ENCODE measurements around the gene CLBA1. TPM values are rescaled to one million over a fixed set of nuclear protein-coding genes. Genes with fewer than 3 reads are reported as not detected.

CLBA1 gene
- total RNA-seq, 1 donor: 12.3 TPM

DNA sequence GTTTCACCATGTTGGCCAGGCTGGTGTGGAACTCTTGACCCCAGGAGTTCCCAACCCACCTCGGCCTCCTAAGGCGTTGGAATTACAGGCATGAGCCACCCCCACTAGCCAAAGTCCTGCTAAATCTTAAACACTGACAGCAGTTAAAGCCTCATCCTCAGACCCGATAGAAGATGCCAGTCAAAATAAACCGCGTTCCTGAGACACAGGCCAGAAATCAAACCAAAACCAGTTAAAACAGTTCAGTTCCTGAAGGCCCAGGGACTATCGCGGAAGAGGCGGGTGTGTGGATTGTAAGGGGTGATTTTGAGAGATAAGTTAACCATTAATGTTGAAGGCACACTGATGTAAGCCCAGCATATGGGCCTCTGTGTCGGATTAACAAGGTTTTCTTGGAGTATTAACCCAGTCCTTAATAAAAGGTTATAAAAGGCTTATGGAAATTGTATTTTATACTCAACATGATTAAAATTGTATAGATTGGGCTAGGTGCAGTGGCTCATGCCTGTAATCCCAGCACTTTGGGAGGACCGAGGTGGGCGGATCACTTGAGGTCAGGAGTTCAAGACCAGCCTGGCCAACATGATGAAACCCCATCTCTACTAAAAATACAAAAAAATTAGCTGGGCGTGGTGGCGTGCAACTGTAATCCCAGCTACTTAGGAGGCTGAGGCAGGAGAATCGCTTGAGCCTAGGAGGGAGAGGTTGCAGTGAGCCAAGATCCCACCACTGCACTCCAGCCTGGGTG is 54.0 kb downstream of the CLBA1 start:
- Histone ChIP-seq H3K27ac (ENCODE audit: low read depth, low read length) (no peak overlapping the region), H3K79me2 (ENCODE audit: insufficient read depth, low read length) (no peaks in the 10 kb centered on the region), H4K20me1 (ENCODE audit: insufficient read depth, low read length) (no peaks in the 10 kb centered on the region), H3K27me3 (ENCODE audit: insufficient read depth, low read length) (no peaks in the 10 kb centered on the region), H3K9me3 (ENCODE audit: low read depth, low read length) (no peaks in the 10 kb centered on the region), H3K4me3 (ENCODE audit: insufficient read depth, low read length) (no peak overlapping the region), H3K4me2 (ENCODE audit: insufficient read depth, low read length) (peak overlapping the region; percentile 43), H2AFZ (ENCODE audit: low read length) (peak overlapping the region; percentile 88), H3K36me3 (ENCODE audit: insufficient read depth, low read length) (no peaks in the 10 kb centered on the region), H3K4me1 (ENCODE audit: insufficient read depth, low read length) (no peaks in the 10 kb centered on the region)
- no peak for TF ChIP-seq CTCF (IDR thresholded peaks at IDR 0.05; ENCODE audit: extremely low read depth, low read depth, low read length)
- peak; percentile 26 for DNase-seq (ENCODE audit: insufficient read length, low spot score, missing footprints)

DNA sequence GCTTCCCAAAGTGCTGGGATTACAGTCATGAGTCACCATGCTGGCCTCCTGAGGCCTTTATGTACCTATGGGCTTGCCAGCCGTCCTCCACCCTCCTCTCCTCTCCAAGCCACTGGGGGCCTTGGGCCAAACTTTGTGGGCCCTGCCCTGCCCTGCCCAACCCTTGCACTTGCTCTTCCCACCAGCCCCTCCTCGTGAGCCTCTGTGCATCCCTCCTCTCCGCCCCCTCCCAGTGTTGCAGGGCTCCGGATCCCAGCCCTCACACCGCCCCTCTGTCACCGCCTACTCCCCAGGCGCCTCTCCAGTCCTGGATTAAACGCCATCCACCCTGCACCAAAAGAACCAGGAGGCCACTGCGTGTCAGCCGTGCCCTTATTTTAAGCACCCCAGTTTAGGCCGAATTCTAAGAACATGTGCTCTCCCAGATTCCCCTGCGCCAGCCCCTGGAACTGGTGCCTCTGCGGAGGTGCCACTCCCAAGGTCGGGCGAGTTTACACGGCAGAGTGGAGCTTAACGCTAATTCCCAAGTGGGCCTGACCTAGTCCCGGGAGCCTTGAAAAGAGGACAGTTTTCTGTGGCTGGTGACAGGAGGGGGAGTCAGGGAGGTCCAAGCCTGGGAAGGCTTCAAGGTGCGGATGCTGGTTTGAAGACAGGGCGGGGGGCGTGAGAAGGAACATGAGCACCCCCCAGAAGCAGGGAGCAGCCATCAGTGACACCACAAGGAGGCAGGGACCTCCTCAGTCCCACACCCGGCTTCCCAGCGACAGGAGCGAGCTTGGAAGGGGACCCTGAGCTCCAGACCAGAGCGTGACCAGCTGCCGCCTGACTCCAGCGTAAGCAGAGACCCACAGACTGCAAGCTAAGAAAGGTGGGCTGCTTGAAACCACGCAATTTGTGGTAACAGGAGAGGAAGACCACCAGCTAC is 56.5 kb downstream of the CLBA1 start:
- Histone ChIP-seq H2AFZ (ENCODE audit: low read length) (no peak overlapping the region), H3K4me2 (ENCODE audit: insufficient read depth, low read length) (no peak overlapping the region), H3K4me3 (ENCODE audit: insufficient read depth, low read length) (no peak overlapping the region), H3K36me3 (ENCODE audit: insufficient read depth, low read length) (no peaks in the 10 kb centered on the region), H3K9me3 (ENCODE audit: low read depth, low read length) (no peaks in the 10 kb centered on the region), H3K79me2 (ENCODE audit: insufficient read depth, low read length) (no peaks in the 10 kb centered on the region), H4K20me1 (ENCODE audit: insufficient read depth, low read length) (no peaks in the 10 kb centered on the region), H3K27ac (ENCODE audit: low read depth, low read length) (no peak overlapping the region), H3K27me3 (ENCODE audit: insufficient read depth, low read length) (no peaks in the 10 kb centered on the region), H3K4me1 (ENCODE audit: insufficient read depth, low read length) (no peaks in the 10 kb centered on the region)
- peak; percentile 71 for DNase-seq (ENCODE audit: insufficient read length, low spot score, missing footprints)
- TF ChIP-seq CTCF (IDR thresholded peaks at IDR 0.05; ENCODE audit: extremely low read depth, low read depth, low read length): no peak

- peak; percentile 73 for DNase-seq (ENCODE audit: insufficient read length, low spot score, missing footprints)
- Histone ChIP-seq H3K27me3 (ENCODE audit: insufficient read depth, low read length) (no peaks in the 10 kb centered on the region), H3K4me1 (ENCODE audit: insufficient read depth, low read length) (no peaks in the 10 kb centered on the region), H3K27ac (ENCODE audit: low read depth, low read length) (no peak overlapping the region), H4K20me1 (ENCODE audit: insufficient read depth, low read length) (no peaks in the 10 kb centered on the region), H3K4me2 (ENCODE audit: insufficient read depth, low read length) (no peak overlapping the region), H3K79me2 (ENCODE audit: insufficient read depth, low read length) (no peaks in the 10 kb centered on the region), H2AFZ (ENCODE audit: low read length) (no peak overlapping the region), H3K9me3 (ENCODE audit: low read depth, low read length) (no peaks in the 10 kb centered on the region), H3K4me3 (ENCODE audit: insufficient read depth, low read length) (no peak overlapping the region), H3K36me3 (ENCODE audit: insufficient read depth, low read length) (no peaks in the 10 kb centered on the region)
- no peak for TF ChIP-seq CTCF (IDR thresholded peaks at IDR 0.05; ENCODE audit: extremely low read depth, low read depth, low read length)
These were observed 57.2 kb downstream of the CLBA1 start for GRCh38 chr14:105042813-105043212.

DNA sequence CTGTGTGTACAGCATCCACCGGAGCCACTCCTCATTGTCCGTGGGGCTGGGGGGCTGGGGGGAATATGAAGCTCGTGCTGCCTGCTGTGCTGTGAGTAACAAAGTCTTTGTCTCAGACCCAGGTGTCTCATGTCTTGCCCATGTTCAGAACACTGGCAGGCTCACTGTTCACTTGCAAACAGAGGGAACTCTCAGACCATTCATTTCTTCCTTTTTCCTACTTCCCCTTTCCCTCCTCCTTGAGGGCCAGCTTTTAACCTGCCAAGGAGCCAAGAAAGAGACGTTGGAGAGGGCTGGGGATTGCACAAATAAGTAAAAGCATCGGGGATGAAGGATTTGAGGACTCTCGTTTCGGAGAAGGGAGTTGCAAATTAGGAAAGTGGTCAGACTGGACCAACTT is 58.1 kb downstream of the CLBA1 start:
- Histone ChIP-seq H3K36me3 (ENCODE audit: insufficient read depth, low read length) (no peaks in the 10 kb centered on the region), H3K4me2 (ENCODE audit: insufficient read depth, low read length) (no peak overlapping the region), H3K79me2 (ENCODE audit: insufficient read depth, low read length) (no peaks in the 10 kb centered on the region), H3K27ac (ENCODE audit: low read depth, low read length) (no peak overlapping the region), H3K4me1 (ENCODE audit: insufficient read depth, low read length) (no peaks in the 10 kb centered on the region), H3K9me3 (ENCODE audit: low read depth, low read length) (no peaks in the 10 kb centered on the region), H3K4me3 (ENCODE audit: insufficient read depth, low read length) (no peak overlapping the region), H2AFZ (ENCODE audit: low read length) (no peak overlapping the region), H4K20me1 (ENCODE audit: insufficient read depth, low read length) (no peaks in the 10 kb centered on the region), H3K27me3 (ENCODE audit: insufficient read depth, low read length) (no peaks in the 10 kb centered on the region)
- no peak for TF ChIP-seq CTCF (IDR thresholded peaks at IDR 0.05; ENCODE audit: extremely low read depth, low read depth, low read length)
- no peak for DNase-seq (ENCODE audit: insufficient read length, low spot score, missing footprints)
